Activated CD4-positive, alpha-beta T cell treated with anti-CD3 and anti-CD28 coated beads, Interleukin-10, Interleukin-2, amounts not matched to agents 100 ng/mL and 50 ng/mL, durations not matched to agents 16 hours and 8 hours (primary cell): Measurements from ENCODE around the gene MYO7B.

Experiments
- DNase-seq: peaks from one replicate; pipeline ENCODE4 v3.0.0-alpha.2; 2020

Gene MYO7B

DNA sequence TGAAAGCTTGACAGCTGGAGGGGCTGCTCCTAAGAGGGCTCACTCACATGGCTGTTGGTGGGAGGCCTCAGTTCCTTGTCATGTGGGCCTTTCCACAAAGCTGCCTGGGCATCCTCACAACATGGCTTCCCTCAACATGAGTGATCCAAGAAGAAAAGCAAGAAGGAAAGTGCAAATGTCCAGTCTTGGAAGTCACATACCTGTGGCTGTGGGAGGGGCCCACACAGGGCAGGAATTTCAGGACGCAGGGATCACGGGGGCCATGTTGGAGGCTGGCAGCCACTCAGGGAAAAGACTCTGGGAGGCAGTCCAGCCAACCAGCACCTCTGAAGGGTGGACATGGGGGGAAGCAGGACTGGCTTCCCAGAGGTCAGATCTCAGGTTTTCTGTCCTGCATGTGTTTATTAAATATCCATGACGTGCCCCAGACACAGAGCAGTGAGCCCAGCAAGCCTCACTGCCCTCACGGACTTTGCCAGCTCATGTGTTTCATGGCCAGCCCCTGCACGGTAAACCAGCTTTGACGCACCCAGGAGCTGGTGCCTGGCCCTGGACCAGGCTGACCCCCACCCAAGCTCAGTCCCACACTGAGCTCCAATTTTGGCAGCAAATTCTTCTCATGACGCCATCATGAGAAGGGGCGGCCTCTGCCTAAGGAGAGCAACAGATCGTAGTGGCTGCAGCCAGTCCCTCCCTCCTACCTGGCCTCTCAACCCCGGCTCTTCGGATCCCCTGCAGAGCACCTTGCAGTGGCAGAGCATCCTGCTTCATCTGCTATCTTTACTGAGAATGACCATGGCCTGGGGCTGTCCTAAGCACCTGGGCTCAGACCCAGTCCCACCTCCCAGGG, 75.8 kb downstream of the MYO7B start:
- DNase-seq = no peak

GRCh38 chr2:127612111-127612822, 76.8 kb downstream of the MYO7B start:
- no peak for DNase-seq

DNA sequence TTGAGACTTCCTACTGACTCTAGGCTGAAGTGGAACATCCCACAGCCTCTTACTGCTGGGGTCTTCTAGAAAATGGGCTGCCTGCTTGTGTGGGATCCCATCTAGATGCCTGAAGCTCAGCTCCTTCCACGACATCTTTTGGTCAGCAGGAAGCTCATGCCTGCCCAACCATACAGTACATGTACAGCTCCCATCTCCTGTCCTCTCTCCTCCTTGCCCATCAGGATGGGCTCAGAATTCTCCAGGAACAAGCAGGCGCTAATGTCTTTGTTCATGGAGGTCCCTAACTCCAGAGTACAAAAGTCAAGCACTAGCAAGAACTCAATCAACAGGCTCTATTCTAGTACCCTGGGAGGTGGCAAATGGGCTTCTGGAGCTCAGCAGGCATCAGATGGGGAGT, 78.8 kb downstream of the MYO7B start:
- no peak for DNase-seq

- DNase-seq = no peak
Observed at GRCh38 chr2:127614731-127615130, 79.2 kb downstream of the MYO7B start.

- DNase-seq = no peak
Observed at GRCh38 chr2:127615511-127616166, 80.2 kb downstream of the MYO7B start.

- DNase-seq = no peak
Observed at GRCh38 chr2:127618551-127619202, 83.2 kb downstream of the MYO7B start.

DNA sequence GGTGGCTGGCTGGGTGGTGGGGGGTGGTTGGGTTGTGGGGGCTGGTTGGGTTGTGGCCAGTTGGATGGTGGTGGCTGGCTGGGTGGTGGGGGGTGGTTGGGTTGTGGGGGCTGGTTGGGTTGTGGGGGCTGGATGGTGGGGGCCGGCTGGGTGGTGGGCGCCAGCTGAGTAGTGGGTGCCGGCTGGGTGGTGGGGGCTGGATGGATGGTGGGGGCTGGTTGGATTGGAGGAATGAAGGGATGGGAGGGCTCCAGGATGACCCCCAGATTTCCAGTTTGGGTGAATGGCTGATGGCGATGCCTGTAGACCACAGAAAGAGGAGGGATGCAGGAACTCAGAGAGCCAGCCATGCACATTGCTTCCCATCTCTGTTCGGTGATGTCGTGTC, 83.7 kb downstream of the MYO7B start:
- no peak for DNase-seq

GRCh38 chr2:127619877-127620705, 84.6 kb downstream of the MYO7B start:
- no peak for DNase-seq

DNA sequence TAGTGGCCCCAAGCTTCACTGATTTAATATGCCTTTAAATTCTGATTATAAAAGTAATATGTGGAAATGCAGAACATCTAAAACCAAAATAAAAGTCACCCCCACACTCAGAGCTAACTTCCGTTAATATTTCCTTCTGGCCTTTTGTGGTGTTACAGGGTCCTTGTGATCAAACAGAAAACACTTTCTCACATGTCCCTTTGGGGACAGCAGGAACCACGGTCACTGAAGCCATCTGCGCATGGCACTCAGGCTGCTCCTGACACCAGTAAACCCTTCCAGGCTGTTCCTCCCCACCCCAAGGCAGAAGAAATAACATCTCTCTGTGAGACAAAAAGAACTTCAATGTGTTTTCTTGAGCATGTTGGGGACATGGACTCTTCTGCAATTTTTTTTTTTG, 85.4 kb downstream of the MYO7B start:
- no peak for DNase-seq

- DNase-seq = no peak
Observed at GRCh38 chr2:127621981-127622431, 86.5 kb downstream of the MYO7B start.

DNA sequence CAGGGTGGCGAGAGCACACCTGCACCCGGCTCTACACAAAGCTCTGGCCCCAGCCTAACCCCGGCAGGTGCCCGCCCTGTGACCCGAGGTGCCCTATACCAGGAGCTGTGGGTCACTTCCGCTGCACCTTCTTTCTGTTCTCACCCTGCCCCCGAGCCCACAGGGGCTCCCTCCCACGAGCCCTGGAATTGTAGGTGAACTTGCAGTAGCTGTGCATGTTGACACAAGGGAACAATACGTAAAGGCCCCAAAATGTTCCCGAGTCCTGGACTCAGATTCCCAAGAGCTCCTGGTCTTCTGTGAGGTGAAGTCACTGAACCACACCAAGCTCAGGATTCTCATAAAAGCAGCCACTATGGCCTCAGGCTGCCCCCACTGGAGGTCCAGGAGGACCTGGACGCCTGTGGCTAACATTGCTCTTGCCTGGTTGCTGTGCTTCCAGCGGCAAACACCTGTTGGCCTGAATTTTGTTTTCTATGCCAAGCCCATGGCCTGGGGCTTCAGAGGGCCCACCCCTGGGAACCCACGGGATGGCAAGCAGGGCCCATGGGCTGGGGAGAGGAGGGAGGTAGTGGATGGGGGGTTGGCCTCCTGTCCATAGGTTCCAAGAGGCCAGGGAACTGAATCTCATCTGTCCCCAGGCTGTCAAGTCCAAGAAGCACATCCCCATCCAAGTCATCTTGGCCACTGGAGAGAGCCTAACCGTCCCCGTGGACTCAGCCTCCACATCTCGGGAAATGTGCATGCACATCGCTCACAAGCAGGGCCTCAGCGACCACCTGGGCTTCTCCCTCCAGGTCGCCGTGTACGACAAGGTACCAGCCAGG, 87.3 kb downstream of the MYO7B start:
- no peak for DNase-seq

GRCh38 chr2:127623388-127624319, 88.2 kb downstream of the MYO7B start:
- no peak for DNase-seq

DNA sequence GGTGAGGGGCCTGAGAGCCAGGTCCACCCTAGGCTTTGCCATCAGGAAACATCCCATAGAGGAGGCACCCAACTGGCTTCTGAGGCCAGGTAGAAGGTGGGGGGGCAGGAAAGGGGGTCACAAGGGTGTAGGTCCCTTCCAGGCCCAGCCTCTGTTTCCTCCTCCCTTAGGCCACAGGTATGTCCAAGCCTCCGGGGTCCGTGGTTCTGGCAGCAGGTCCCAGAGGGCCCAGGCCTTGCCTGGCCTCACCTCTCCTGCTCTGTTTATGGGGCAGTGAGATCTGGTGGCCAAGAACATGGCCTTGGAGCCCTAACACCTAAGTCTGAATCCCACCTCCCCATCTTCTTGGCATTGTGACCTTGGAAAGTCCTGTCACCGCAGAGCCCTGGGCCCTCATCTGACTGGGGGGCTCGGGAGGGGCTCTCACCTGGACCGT, 88.9 kb downstream of the MYO7B start:
- no peak for DNase-seq

DNA sequence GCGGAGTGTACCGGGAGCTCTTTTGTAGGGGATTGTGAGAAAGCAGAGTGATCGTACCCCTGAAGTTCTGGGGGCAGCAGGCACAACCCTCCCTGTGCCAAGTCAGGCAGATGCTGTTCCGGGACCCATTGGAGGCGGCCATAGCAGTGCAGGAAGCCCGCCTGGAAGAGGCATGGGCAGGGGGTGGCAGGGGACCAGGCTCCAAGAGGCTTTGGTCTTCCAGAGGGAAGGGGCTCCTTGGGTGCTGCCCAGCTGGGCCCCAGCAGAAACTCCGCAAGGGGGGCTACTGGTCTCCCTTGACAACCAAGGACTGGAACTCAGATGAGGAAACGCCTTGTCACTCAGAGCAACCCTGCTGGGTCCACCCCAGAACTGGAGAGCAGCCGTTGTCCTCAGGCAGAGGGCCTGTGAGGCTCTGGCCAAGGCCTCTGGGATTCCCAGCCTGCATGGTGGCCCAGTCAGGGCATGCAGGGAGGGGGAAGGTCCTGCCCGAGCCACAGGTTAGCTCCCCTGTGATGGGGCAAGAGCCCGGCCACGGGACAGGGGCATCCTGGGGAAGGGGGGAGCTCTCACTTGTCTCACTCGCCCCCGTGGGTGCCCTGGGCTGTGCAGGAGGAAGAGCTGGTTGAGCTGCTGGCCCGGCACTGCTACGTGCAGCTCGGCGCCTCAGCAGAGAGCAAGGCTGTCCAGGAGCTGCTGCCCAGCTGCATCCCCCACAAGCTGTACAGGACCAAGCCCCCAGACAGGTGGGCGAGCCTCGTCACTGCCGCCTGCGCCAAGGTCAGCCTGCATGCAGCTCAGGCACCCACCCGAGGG, 89.5 kb downstream of the MYO7B start:
- DNase-seq = no peak

- no peak for DNase-seq
Observed at GRCh38 chr2:127625572-127625951, 90.1 kb downstream of the MYO7B start.

- no peak for DNase-seq
Observed at GRCh38 chr2:127626175-127626574, 90.7 kb downstream of the MYO7B start.

- no peak for DNase-seq
Observed at GRCh38 chr2:127626917-127627739, 91.6 kb downstream of the MYO7B start.
